ENCODE measurements around the gene MYOZ2. TPM values are rescaled to one million over a fixed set of nuclear protein-coding genes. Genes with fewer than 3 reads are reported as not detected.

The MYOZ2 gene
- 0.07 and 0.10 TPM in 2 replicates for polyA plus RNA-seq (2011; rRNA removed)
- not detected in 2 replicates for polyA minus RNA-seq (2011; rRNA and poly(A)+ RNA removed)

DNA sequence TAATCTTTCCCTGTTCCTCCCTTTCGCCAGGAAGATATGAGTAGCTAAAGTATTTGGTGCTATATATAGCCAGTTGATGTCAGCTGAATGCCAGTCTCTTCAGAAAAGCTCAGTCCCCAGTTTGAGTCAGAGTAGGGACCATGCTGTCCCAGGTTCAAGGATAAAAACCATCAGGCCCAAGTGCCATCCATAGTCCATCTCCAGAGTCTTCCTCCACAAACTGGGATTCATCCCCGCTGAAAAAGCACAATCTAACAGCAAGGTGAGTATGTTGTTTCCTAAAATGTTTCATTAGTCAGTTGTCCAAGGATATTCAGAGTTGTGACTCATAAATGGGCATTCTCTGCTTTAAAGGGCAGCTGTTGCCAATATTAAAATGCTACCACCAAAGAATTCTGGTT lies at the start of gene MYOZ2:
MYOZ2 (plus strand) TSS at position 112 of the 401 bp plus-strand sequence. CDS start 694 bp downstream, outside the sequence.
- no peaks in the 10 kb centered on the region for H3K9me3 ChIP-seq (ENCODE audit: control insufficient read depth, insufficient read depth, low read length)
- H3K4me3 ChIP-seq (ENCODE audit: low read depth, low read length), result no peak within 1 kb of the TSS
- TF ChIP-seq, protein P1, sequence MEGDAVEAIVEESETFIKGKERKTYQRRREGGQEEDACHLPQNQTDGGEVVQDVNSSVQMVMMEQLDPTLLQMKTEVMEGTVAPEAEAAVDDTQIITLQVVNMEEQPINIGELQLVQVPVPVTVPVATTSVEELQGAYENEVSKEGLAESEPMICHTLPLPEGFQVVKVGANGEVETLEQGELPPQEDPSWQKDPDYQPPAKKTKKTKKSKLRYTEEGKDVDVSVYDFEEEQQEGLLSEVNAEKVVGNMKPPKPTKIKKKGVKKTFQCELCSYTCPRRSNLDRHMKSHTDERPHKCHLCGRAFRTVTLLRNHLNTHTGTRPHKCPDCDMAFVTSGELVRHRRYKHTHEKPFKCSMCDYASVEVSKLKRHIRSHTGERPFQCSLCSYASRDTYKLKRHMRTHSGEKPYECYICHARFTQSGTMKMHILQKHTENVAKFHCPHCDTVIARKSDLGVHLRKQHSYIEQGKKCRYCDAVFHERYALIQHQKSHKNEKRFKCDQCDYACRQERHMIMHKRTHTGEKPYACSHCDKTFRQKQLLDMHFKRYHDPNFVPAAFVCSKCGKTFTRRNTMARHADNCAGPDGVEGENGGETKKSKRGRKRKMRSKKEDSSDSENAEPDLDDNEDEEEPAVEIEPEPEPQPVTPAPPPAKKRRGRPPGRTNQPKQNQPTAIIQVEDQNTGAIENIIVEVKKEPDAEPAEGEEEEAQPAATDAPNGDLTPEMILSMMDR (IDR thresholded peaks at IDR 0.05; ENCODE audit: low read depth, low read length), result no peak
- ChIA-PET POLR2A (no interaction called here), CTCF (interaction anchor here (0.8 kb wide), 1 partner anchor 66 kb away, joined by 3 read pairs; no protein-coding TSS in a partner anchor)
- no peak for DNase-seq (ENCODE audit: low read depth, low spot score)
- H3K27ac ChIP-seq (ENCODE audit: low read depth, low read length), result no peak within 1 kb of the TSS
- H3K27me3 ChIP-seq (ENCODE audit: control insufficient read depth, insufficient read depth, low read length), result no peaks in the 10 kb centered on the region

DNA sequence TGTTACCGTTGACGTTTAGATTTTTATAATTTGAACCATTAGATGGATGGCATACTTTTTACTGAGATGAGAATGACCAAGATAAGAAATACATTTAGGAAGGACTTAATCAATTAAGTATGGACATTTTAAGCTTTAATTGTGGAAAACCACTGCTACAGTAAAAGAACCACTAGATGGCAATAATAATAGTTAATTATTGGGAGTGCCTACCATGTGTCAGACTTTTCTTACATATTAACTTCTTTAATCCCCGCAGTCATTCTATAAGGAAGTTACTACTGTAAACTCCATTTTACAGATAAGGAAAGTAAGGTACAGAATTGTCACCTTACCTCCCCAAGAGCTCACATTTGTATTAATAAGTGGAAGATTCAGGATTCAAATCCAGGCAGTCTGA lies 48.5 kb upstream of the MYOZ2 start:
- Histone ChIP-seq H3K4me3 (ENCODE audit: low read depth, low read length) (no peak overlapping the region), H3K27ac (ENCODE audit: low read depth, low read length) (no peak overlapping the region), H3K9me3 (ENCODE audit: control insufficient read depth, insufficient read depth, low read length) (no peaks in the 10 kb centered on the region), H3K27me3 (ENCODE audit: control insufficient read depth, insufficient read depth, low read length) (no peaks in the 10 kb centered on the region)
- ChIA-PET CTCF (interaction anchor here (0.6 to 2.1 kb wide), 15 partner anchors 11 to 213 kb away, joined by 3 to 8 read pairs (median 3); partner anchors contain the start of gene USP53), POLR2A (no interaction called here)
- no peak for DNase-seq (ENCODE audit: low read depth, low spot score)
- TF ChIP-seq, protein P1 (IDR thresholded peaks at IDR 0.05; ENCODE audit: low read depth, low read length), result peak; percentile 41

- H3K9me3 ChIP-seq (ENCODE audit: control insufficient read depth, insufficient read depth, low read length), result no peaks in the 10 kb centered on the region; the same call in 1 of the 2 replicates
- H3K27ac ChIP-seq (ENCODE audit: low read depth, low read length), result no peak overlapping the region
- no peak overlapping the region for H3K4me3 ChIP-seq (ENCODE audit: low read depth, low read length)
- no peak for DNase-seq (ENCODE audit: low read depth, low spot score)
- POLR2A ChIA-PET, result no interaction called here
- H3K27me3 ChIP-seq (ENCODE audit: control insufficient read depth, insufficient read depth, low read length), result no peaks in the 10 kb centered on the region
- TF ChIP-seq, protein P1 (IDR thresholded peaks at IDR 0.05; ENCODE audit: low read depth, low read length), result no peak
- CTCF ChIA-PET, result interaction anchor here (0.6 to 2.1 kb wide), 13 partner anchors 10 to 213 kb away, joined by 3 to 8 read pairs (median 3); partner anchors contain the start of gene USP53
These were observed 48.0 kb upstream of the MYOZ2 start for GRCh38 chr4:119087656-119088055.

DNA sequence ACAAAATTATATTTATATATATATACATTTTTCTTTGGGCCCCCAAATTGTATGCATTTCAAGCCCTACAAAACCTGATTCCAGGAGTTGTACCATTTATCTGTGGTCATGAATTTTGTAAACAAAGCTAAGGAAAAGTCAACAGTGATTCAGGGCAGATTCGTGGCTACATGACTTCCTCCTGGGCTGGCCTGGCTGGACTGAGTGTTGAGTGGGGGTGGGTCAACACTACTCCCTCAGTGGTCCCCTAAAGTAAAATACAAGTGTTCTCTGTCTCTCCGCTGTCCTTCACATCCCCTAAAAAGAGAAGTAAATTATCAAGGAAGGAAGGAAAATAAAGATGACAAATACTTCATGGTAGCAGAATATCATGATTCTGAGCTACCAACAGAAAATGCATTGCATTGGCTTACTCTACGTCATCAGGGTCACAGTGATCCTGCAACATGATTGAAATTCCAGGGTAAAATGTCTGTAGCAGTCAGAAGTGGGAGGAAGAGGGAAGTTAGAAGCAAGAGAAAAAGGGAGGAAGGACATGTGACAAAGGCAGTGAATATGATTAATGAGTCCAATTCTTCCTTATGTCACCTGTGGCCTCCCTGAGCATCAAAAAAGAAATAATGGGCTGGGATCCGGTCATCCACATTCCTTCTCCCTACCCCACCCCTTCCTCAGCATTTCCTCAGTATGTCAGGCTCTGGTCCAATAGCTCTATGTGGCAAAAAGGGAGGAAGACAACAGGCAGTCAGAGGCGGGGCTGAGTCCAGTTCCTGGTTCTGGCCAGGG lies 42.4 kb upstream of the MYOZ2 start:
- H3K9me3 ChIP-seq (ENCODE audit: control insufficient read depth, insufficient read depth, low read length), result no peaks in the 10 kb centered on the region; the same call in 1 of the 2 replicates
- H3K4me3 ChIP-seq (ENCODE audit: low read depth, low read length), result no peak overlapping the region
- CTCF ChIA-PET, result no interaction called here
- POLR2A ChIA-PET, result no interaction called here
- H3K27ac ChIP-seq (ENCODE audit: low read depth, low read length), result no peak overlapping the region
- DNase-seq (ENCODE audit: low read depth, low spot score), result no peak
- no peaks in the 10 kb centered on the region for H3K27me3 ChIP-seq (ENCODE audit: control insufficient read depth, insufficient read depth, low read length)
- TF ChIP-seq, protein P1 (IDR thresholded peaks at IDR 0.05; ENCODE audit: low read depth, low read length), result no peak

- Histone ChIP-seq H3K27me3 (ENCODE audit: control insufficient read depth, insufficient read depth, low read length) (no peaks in the 10 kb centered on the region), H3K9me3 (ENCODE audit: control insufficient read depth, insufficient read depth, low read length) (no peaks in the 10 kb centered on the region; the same call in 1 of the 2 replicates), H3K27ac (ENCODE audit: low read depth, low read length) (no peak overlapping the region), H3K4me3 (ENCODE audit: low read depth, low read length) (no peak overlapping the region)
- DNase-seq (ENCODE audit: low read depth, low spot score), result no peak
- TF ChIP-seq, protein P1 (IDR thresholded peaks at IDR 0.05; ENCODE audit: low read depth, low read length), result no peak
- ChIA-PET CTCF (interaction anchor here (1.5 kb wide), 1 partner anchor 10 kb away, joined by 5 read pairs; no protein-coding TSS in a partner anchor), POLR2A (no interaction called here)
These were observed 38.2 kb upstream of the MYOZ2 start for GRCh38 chr4:119097282-119097900.
